HG02759 (cell line): ENCODE measurements around the gene PARP12.

Experiments
- ATAC-seq: cut with Tn5 transposase; IDR thresholded peaks from one replicate; pipeline ENCODE4 v1.9.1; 2021; ENCODE audit warnings: mild to moderate bottlenecking, moderate library complexity; ENCODE audit not compliant: unreplicated experiment

Gene PARP12

DNA sequence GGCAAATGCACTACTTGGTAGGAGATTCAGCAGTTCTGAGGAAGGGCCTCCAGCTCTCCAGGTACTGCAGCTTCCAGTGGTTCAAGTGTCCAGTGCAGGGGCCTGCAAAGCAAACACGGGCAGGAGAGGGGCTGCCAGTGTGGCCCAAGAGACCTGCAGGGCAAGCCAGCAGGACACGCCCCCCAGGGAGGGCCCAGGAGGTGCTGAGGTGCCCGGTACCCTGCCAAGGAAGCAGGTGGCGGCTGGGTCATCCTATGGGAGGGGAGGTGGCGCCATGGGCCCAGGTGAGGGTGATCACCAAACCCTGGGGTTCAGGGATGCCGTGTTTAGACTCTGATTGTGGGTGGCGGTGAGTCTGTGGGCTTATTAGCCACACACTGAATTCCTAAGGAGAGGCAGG is 45.7 kb downstream of the PARP12 start:
- ATAC-seq: no peak

DNA sequence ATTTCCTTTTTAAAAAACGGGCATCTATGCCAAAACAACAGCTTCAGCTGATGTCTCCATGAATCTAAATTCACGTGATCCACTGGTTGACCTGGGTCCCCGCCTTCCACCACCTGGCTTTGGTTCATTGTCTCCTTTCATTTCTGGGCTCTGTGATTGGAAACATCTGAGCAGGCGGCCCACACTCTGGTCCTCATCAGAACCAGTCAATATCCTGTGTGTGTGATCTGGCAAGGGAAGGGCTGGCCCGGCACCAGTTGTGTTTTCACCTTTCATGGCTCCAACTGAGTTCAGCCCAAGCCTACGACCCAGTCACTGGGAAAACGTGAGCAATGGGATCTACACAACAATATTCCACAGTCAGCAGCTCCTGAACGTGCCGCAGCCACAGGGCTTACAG is 46.2 kb downstream of the PARP12 start:
- no peak for ATAC-seq

DNA sequence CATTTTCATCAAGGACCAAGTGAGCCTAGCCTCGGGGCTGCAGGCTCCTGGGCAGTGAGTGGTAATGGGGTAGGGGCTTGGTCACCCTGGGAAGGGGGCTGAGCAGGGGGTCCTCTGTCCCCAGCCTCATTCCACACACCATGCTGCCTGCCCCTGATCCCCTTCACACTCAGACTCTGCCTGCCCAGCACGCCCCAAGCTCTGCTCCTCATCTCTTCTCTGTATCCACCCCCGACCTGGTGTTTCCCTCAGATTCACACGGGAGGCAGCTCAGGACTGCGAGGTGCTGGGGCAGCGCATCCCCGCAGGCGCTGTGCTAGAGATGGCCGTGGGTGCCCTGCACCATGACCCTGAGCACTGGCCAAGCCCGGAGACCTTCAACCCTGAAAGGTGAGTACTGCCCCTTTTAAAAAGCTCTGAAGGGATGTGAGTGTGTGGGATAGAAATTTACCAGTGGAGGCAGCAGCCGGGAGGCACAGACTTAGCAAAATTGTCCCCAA is 47.2 kb downstream of the PARP12 start:
- no peak for ATAC-seq

DNA sequence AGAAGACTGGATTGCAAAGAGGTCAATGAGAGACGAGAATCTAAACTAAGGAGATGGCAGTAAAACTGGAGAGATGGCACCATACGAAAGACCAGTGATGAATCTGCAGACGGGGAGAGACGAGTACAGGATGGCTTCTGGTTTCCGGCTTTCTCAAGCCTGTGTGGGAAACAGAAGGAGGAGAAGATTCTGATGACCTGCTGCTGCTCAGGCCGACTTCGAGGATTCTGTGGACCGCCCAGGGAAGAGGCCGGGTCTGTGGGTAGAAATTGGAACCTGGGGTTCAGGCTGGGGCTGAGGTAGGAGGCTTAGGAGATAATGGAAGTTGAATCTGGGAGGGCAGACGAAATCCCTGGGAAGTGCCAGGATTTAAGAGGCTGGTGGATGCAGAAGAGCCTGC is 48.6 kb downstream of the PARP12 start:
- ATAC-seq: no peak

DNA sequence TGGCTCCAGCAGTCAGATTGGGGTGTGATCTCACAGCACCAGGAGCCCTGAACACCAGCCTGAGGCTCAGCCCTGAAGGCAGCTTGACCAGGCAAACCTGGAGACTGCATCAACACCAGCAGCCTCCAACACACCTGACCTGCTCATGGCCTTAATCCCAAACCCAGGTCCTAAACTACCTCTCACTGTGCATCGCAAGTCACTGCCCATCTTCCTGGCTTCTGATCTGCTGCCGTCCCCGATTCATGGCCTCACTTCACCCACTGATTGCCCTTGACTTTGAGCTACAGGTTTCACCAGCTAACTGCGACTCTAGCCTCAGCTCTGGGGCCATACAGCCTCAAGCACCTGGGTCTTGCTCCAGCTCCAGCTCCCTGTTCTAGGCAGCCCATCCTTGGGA is 49.1 kb downstream of the PARP12 start:
- ATAC-seq: no peak

DNA sequence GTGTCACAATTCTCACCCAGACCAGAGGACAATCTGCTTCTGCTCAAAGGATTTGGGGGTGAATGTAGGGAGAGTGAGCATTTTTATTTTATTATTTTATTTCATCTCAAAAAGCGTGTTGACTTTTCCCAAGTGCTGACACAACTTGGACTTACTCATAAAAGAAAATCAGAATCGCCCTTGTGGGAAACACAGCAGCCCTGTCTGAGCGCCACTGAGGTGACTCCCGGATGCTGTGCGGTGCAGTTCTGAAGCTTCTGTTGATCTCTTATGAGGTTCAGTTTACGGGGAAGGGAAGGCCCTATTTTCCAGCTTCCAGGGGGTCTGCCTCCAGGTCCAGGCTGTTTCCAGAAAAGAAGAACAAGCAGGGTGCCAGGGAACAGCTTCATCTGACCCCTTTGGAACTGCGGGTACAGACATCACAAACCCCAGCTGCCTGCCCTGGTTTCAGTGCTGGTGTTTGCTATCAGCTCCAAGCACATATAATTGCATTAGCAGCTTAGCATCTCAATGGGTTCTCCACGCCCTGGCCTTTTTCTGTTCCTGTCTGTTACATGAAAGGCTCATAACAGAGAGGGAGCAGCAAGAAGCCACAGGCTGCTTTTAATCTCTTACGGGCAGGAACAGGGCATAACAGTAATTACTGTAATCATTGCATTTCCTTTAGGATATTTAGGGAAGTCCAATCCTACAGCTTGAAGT is 52.4 kb downstream of the PARP12 start:
- no peak for ATAC-seq

DNA sequence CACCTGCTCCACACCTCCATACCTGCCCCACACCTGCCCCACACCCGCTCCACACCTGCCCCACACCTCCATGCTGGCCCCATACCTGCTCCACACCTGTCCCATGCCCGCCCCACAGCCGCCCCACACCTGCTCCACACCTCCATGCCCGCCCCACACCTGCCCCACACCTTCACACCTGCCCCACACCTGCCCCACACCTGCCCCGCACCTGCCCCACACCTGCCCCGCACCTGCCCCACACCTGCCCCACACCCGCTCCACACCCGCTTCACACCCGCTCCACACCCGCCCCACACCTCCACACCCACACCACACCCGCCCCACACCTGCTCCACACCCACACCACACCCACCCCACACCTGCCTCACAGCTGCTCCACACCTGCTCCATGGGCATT is 53.0 kb downstream of the PARP12 start:
- no peak for ATAC-seq

DNA sequence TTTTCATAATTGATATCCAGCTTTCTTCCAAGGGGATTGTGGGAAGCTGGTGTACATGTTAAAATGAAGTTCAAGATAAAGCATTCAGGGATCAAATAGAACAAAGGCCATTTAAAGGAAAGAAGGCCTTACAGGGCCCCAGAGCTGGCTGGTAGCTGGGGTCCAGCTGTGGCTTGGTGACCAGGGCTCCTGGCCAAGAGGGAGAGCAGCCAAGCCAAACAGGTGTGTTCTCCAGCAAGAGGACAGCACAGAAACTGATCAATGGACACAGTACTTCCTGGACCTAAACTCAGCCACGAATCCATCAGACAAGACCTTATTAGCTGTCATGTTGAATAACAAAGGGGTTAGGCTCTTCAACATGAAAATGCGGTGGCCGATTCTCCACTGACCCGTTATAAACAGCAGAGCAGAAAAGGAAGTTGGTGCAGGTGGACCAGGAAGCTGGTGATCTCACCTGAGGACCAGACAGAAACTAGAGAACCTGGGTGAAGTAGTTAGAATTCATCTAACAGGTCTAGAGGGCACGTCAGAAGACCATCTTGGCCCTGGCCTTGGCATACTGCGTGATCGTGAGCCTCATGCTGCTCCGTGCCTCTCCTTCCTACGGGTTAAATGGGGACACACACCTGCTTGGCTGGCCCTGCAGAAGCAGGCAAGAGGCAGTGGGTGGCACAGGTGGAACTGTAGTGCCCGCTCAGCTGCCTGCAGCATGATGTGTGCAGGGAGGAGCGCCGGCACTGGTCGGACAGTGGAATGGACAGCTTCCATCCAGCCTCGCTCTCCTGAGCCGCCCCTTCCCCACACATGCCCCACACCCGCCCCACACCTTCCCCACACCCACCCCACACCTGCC is 53.8 kb downstream of the PARP12 start:
- no peak for ATAC-seq

DNA sequence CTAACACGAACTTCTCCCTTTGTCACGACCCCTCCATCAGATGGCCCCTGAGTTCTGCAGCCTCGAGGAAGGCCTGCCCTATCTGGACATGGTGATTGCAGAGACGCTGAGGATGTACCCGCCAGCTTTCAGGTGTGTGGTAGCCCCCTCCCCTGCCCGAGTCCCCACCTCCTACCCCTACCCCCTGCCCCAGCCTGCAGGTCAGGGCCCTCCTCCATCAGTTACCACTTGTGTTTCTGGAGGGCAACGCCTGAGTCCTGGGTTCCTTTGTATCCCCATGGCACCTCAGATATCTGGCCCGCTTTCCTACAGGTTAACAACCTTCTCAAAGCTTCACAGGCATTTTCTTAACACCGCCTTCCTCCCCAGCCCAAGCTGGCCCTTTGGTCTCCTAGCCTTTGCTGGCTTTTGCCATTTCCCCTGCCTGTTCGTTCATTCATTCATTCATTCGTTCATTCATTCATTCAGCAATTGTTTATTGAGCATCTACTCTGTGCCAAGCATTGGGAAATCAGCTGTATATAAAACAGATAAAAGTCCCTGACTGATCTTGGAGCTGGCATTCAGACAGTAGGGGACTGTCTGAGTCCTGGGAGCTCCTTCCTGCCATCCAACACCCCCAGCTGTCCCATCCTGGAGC is 55.6 kb downstream of the PARP12 start:
- no peak for ATAC-seq

DNA sequence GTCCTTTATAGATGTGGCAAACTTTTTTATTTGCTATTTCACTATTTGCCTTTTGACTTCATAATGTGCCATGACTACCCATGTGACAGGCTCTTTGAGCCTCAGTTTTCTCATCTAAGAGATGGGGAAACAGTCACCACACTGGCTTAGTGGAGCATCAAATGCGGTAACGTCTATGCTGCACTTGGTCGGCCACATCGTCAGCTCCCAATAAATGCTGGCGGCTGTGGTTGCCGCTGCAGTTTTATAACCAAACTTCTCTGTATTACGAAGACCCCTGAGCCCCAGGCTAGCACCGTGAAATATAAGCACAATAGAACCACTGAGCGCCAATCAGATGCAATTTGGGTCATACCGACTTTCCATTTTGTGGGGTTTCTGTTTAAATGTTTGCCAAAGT is 56.2 kb downstream of the PARP12 start:
- no peak for ATAC-seq

DNA sequence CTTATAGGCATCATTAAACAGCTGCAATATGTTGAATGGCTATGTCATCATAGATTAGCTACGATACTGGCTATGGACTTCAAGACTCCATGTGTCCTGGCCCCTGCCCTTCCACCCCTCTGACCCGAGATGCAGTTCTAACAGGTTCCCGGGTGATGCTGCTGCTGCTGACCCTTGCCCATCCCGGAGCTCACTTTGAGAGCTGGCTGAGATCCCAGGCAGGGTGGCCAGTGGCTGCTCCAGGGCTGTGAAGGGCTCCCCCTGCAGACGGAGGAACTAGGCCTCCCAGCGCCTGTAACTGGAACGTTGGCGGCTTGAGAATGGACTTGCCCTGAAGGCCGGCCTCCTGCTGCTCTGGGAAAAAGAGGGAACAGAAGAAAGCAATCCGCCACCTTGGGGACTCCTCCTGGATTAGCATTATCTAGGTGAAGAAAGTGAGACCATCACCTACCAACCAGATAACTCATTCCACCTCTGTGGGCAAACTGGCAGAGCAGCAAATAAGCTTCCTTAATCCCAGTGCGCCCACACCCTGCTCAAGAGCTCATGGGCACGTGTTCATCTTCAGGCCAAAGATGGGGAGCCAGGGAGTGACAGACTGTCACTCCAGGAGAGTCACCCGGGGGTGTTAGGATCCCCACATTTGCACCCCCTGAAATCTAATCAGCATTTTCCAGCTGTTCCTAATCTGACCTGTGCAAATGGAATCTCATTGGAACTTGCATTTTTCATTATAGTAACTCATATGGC is 56.8 kb downstream of the PARP12 start:
- ATAC-seq: no peak

DNA sequence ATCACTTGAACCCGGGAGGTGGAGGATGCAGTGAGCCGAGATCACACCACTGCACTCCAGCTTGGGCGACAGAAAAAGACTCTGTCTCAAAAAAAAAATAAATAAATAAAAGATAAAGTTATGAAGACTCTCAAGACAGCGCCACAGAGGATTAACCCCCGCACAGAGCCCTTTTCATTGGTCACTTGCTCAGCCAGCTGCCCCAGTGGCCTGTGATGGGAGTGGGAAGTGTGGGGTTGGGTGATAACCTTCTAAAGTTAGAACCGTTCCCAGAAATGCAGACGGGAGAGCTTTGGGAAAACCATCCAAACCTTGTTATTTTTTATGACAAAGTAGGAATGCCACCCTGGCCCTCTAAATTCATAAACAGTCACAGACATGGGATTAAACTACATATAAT is 57.4 kb downstream of the PARP12 start:
- no peak for ATAC-seq

DNA sequence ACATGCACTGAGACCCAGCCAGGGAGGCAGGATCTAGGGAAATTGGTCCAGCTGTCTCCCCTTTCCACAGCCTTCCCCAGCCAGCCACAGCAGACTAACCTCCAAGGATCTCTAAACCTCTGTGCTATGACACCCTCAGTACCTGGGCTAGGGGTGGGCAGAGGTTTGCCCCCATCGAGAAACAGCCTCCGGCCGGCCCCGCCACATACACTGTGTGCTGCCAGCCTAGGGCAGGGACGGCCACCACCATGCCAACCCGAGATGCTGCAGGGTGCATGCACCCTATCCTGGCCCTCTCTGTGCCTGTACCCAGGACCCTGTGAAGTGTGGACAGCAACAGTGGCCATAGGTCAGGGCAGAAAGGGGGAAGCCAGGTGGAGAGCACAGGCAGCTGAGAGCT is 58.1 kb downstream of the PARP12 start:
- no peak for ATAC-seq

DNA sequence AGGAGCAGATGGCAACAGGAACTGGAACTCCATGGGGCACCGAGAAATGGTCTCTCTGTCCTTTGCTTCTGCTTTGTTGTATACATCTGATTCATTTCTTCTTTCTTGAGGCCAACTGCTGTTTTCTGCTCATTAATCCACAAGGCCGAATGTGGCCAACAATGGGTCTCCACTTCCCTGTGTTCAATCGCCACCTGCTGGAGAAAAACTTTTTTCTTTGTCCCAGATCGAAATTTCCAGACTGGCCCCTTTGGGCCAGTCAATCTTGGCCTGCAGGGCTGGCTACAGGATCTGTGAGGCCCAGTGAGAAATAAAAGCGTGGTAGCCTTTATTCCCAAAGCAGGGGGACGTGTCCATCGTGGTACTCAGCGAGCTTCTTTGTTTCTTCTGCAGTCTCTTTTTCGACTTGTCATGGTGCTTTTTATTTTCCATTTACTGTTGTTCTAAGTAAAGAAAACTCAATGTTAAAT is 58.8 kb downstream of the PARP12 start:
- no peak for ATAC-seq

DNA sequence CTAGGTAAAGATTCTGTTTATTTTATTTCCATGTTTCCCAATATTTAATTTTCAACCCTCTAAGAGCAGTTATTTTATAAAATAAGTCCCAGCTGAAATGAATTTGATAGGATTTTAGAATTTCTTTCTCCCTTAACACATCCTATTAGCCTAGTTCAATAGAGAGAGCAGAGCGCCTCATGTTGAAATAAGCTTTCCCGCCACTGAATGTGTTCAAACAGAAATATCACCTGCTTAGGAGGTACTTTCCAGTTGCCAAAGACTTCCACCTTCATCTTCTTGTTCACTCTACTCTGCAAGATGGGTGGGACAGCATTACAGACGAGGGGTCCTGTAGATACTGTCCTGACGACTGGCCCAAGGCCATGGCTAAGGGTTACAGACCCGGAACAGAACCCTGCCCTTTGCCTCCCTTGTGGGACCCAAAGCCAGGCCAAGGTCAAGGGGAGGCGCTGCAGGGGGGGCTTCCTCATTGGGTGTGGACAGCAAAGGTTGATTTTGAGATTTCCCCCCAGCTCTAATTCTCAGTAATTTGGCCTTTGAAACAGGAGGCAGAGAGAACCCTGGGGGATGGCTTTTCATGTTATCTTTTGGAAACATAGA is 62.0 kb downstream of the PARP12 start:
- no peak for ATAC-seq

DNA sequence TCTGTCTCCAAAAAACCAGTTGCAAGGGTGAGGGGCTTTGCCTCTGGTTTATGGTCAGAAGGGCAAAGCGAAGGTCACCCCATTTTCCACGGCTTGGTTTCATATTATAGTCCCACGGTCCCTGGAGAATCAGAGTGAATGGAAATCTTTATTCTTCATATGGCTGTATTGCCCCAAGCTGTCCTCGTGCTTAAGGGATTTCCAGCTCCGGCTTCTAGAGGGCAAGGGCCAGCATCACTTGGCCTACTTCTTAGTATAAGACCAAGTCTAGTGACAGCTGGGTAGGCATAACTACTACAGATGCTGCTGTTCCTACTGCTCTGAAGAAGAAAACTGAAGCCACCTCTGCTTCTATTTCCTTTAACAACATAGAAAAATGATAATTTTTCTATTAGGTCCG is 63.2 kb downstream of the PARP12 start:
- ATAC-seq: no peak

DNA sequence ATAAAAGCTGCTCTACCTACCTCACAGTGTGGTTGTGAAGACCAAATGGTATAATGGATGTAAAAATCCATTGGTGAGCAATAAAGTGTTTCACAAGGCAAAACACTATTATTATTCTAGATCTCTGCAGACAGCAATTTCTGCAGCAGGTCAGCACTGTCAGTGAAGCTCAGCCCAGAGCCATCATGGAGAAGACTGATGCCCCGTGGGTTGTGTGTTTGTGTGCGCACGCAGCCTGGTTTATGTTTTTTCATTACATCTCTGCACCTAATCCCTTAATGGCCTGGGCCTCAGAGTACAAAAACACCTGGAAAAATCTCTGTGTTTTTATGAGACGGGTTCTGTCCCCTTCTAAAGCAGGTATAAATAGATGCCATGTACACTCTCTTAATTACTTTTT is 64.2 kb downstream of the PARP12 start:
- no peak for ATAC-seq

DNA sequence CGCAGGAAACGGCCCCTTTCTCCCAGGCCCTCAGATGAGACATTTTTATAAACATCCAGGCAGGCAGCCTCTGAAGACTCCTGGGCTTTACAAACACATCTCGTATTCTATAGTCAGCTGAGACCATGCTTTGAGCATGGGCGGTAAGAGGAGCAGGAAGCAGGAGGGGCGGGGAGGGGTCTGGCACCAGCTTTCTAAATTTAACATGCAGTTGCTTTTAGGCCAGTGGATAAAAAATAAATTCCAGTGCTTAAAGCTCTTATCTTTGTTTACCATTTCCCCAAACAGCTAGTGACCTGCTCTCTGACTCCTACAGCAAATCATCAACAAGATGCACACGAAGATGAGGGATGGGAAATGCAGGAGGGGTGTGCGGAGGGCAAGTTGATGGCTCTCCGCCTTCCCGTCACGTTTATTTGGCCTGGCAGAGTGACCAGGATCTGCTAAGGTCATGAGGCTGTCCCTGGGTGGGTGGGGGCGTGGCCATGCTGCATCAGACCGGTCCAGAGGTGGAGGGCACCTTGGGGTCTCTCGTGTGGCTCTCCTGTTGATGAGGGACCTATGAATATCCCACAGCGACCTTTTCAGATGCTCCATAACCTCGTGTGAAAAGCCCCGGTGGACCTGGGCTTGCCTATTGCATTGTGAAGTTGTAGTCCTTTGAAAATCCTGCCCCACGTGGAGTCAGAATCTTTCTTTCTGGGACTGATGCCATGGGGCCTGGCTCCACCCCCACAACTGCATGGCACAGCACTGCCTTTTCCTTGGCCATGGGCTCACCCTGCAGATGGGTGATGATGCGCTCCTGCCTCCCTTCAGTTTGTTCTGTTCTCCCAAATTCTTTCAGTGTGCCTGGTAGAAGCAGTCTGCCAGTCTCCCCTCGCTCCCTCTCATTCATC is 67.5 kb downstream of the PARP12 start:
- no peak for ATAC-seq

DNA sequence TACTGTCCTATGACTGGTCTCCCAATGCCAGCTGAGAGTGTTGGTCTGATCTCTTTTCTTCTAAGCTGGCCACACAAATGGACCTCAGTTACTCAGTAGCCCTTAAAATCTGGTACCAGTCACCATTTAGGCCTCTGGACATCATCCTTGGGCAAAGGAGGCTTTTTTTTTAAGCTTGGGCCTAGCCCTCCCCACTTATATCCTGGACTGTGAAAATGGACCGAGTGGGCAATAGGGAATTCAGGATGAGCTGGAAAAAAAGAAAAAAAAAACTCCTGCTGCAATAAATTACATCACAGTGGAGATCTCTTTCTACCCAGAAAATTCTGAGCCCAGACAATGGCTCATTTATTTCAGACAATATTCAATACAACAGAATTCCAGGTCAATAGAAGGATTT is 68.4 kb downstream of the PARP12 start:
- no peak for ATAC-seq

DNA sequence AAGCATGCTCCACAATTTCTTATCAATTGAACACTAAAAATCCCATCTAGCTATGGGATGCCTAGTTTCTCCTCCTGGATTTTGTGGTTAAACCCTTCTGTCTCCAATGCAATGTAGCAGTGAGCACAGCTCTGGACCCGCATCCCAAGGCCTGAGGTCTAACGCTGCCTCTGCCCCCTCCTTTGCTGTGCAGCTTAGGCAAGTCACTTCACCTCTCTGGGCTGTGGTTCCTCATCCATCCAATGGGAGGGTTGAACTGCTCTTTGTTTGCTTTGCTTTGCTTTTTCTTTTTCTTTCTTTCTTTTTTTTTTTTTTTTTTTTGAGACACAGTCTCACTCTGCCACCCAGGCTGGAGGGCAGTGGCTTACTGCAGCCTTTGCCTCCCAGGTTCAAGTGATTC is 69.2 kb downstream of the PARP12 start:
- ATAC-seq: no peak
